AG09309 (cell line): Measurements from ENCODE around the gene ATP10B.

Experiments
- DNase-seq: peaks from one replicate; pipeline ENCODE4 v3.0.0-alpha.2; 2010; ENCODE audit warnings: low read depth
- H3K4me3 ChIP-seq: 2 replicates; pipeline ENCODE4 v1.5.1; 2011; ENCODE audit warnings: mild to moderate bottlenecking, low read depth, low read length, moderate library complexity; ENCODE audit not compliant: control insufficient read depth
- CTCF ChIP-seq: IDR thresholded peaks from 2 replicates; pipeline ENCODE4 v1.5.1; 2011; ENCODE audit warnings: mild to moderate bottlenecking, low read depth, low read length, inconsistent platforms; ENCODE audit not compliant: insufficient read depth, control insufficient read depth; ENCODE audit errors: missing control alignments

ATP10B gene

DNA sequence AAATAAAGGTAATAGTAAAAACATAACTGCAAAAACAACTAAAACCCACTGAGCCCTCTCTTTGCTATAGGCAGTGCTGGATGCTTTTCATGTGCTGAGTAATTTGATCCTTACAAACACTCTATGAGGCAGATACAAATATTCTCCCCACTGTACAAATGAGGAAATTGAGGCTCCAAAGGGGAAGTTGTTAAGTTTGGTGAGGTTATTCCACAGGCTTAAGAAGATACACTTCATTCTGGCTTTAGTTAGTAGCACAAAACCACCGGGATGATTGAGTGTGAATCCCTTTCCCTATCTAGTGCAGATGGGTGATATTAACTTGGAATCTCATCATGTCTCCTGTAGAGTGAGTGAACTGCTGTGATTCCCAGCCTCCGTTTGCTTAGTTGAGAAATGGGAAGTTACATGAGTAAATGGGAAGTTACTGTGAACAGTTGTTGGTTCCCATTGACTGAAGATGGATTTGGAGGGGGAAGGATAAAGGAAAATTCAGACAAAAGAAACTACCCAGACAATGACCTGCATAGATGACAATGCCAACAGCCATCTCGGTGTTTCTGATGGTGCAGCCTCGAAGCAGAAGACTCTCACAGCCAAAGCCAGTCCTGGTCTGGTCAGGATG lies 208.3 kb downstream of the ATP10B start:
- no peak for DNase-seq
- no peak for TF ChIP-seq CTCF

DNA sequence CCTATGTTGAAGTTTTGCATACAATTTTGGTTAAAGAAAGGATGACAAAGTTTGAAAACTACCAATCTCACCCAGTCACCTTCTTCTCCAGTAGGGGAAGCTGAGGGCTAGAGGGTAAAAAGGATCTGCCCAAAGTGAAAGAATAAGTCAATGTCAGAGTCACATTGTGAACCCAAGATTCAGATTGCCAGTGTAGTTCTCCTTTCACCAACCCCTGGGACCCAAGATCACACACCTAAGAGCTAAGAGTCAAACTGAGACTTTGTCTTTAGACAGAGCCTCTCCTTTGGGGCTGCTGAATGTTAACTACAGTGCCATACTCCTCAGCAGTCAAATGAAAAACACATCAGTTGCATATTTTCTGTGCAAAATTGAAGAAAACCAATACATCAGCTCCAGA lies 210.6 kb downstream of the ATP10B start:
- DNase-seq, result no peak
- no peak overlapping the region for H3K4me3 ChIP-seq
- no peak for TF ChIP-seq CTCF

More for the DNA sequence above, 208.3 kb downstream of the ATP10B start:
- no peak overlapping the region for H3K4me3 ChIP-seq

DNA sequence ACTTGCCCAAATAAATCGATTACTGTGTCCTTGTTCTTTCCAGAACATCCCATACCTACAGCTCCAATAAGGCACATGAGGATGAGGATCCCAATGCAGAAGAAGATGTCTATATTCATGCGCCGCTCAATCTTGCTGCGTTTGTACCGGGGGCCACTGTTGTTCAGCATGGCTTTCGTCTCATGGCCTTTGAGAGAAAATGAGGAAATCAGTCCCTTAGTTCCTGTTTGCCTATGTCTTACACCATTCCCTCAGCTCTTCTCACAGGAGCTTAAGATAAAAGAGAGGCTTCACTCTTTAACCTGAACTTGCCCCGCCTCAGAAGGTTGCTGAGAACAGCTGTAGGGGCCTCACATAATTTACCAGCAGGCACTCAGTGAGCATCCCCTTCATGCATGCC lies 211.6 kb downstream of the ATP10B start:
- H3K4me3 ChIP-seq, result no peak overlapping the region
- no peak for TF ChIP-seq CTCF
- DNase-seq, result no peak

DNA sequence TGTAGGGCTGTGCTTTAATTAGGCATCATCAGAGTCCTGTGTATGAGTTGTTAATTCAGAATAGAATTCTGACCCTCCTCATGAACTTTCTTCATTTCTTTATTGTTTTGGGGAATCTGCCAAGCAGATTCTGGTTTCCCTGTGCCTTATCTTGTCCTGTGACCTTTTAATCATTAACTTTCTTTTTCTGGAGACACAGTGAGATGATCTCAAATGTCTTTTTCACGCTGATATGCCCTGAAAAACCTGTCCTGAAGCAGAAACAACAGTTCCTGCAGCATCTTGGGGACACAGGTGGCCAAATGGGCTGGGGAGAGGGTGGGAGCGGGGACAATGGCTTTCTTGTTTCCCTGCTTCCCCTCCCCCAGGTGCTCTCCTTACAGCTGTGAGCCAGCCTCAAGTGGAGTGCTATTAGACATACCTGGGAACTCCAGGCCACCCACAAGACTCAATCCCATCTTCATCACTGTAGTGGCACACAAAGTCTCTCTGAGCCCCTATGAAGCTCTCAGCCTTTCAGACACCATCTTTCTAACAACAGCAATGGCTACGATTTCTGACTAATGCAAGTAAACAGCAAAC lies 213.8 kb downstream of the ATP10B start:
- DNase-seq, result no peak
- H3K4me3 ChIP-seq, result no peak overlapping the region
- TF ChIP-seq CTCF, result no peak

GRCh38 chr5:160637357-160638090 lies 214.5 kb downstream of the ATP10B start:
- no peak overlapping the region for H3K4me3 ChIP-seq
- no peak for DNase-seq
- TF ChIP-seq CTCF, result no peak

DNA sequence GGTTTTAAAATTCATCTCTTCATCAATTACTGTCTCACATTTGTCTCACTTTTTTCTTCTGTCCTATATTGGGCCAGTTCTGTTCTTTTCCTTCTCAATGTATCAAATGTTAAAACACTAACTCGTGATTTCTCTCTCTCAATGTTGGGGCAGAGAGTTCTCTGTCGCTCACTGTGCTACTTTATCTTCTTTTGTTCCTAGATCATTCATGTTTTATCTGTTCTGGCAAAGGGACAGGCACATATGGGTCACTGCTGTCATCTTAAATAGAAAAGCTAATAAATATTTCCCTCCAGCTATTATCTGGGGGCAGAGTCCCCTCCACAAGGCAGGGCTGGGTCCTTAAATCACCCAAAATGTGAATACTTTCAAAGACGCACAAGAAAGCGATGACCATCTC lies 216.3 kb downstream of the ATP10B start:
- DNase-seq, result no peak
- no peak for TF ChIP-seq CTCF
- H3K4me3 ChIP-seq, result no peak overlapping the region
